ENCODE results near the gene TFDP2. TPM values are rescaled to one million over a fixed set of nuclear protein-coding genes. Genes with fewer than 3 reads are reported as not detected.

TFDP2 gene
- total and polyA plus RNA-seq, 2 donors from 2014 or later, result 38.7 to 50.6 TPM

GRCh38 chr3:141971571-141971970 is 177.8 kb downstream of the TFDP2 start:
- Histone ChIP-seq H3K36me3 (ENCODE audit: control insufficient read depth in 2 of 3, insufficient read depth in 3 of 3, low read length in 3 of 3) (peaks cover 0 to 3% (median 0%) of the 10 kb centered on the region in 3 donors), H3K4me3 (ENCODE audit: low read length in 3 of 3) (no peak overlapping the region), H3K27ac (ENCODE audit: low read depth in 2 of 2, low read length in 2 of 2) (no peak overlapping the region), H3K27me3 (ENCODE audit: control insufficient read depth, insufficient read depth, low read length) (no peaks in the 10 kb centered on the region), H3K4me1 (ENCODE audit: control insufficient read depth in 2 of 3, insufficient read depth in 2 of 3, low read depth in 1 of 3, low read length in 3 of 3) (peaks cover 0 to under 1% (median 0%) of the 10 kb centered on the region in 3 donors), H3K9ac (ENCODE audit: low read length in 3 of 3) (no peak overlapping the region), H3K9me3 (ENCODE audit: control insufficient read depth in 2 of 3, insufficient read depth in 1 of 3, low read length in 3 of 3) (no peaks in the 10 kb centered on the region)
- FAIRE-seq, result no peak
- TF ChIP-seq CTCF (IDR thresholded peaks at IDR 0.05; ENCODE audit: borderline replicate concordance, extremely low read depth, insufficient read depth), result no peak
- intact Hi-C loops (cut with DNase I), result no loop called here
- DNase-seq, result no peak

GRCh38 chr3:141969711-141970110 is 179.6 kb downstream of the TFDP2 start:
- Histone ChIP-seq H3K27ac (ENCODE audit: low read depth in 2 of 2, low read length in 2 of 2) (no peak overlapping the region), H3K4me1 (ENCODE audit: control insufficient read depth in 2 of 3, insufficient read depth in 2 of 3, low read depth in 1 of 3, low read length in 3 of 3) (peaks cover 0 to 3% (median 0%) of the 10 kb centered on the region in 3 donors), H3K9ac (ENCODE audit: low read length in 3 of 3) (no peak overlapping the region), H3K9me3 (ENCODE audit: control insufficient read depth in 2 of 3, insufficient read depth in 1 of 3, low read length in 3 of 3) (no peaks in the 10 kb centered on the region), H3K4me3 (ENCODE audit: low read length in 3 of 3) (no peak overlapping the region), H3K36me3 (ENCODE audit: control insufficient read depth in 2 of 3, insufficient read depth in 3 of 3, low read length in 3 of 3) (no peaks in the 10 kb centered on the region), H3K27me3 (ENCODE audit: control insufficient read depth, insufficient read depth, low read length) (no peaks in the 10 kb centered on the region)
- FAIRE-seq (no peak), DNase-seq (no peak)
- no peak for TF ChIP-seq CTCF (IDR thresholded peaks at IDR 0.05; ENCODE audit: borderline replicate concordance, extremely low read depth, insufficient read depth)
- intact Hi-C loops (cut with DNase I), result loop anchor here (10.0 kb wide), 1 partner anchor 315 kb away; no protein-coding TSS in a partner anchor

- Histone ChIP-seq H3K4me1 (ENCODE audit: control insufficient read depth in 2 of 3, insufficient read depth in 2 of 3, low read depth in 1 of 3, low read length in 3 of 3) (peaks cover 0 to 3% (median 0%) of the 10 kb centered on the region in 3 donors), H3K4me3 (ENCODE audit: low read length in 3 of 3) (no peak overlapping the region), H3K27ac (ENCODE audit: low read depth in 2 of 2, low read length in 2 of 2) (no peak overlapping the region), H3K27me3 (ENCODE audit: control insufficient read depth, insufficient read depth, low read length) (no peaks in the 10 kb centered on the region), H3K36me3 (ENCODE audit: control insufficient read depth in 2 of 3, insufficient read depth in 3 of 3, low read length in 3 of 3) (peaks cover 0 to 6% (median 5%) of the 10 kb centered on the region in 3 donors), H3K9me3 (ENCODE audit: control insufficient read depth in 2 of 3, insufficient read depth in 1 of 3, low read length in 3 of 3) (no peaks in the 10 kb centered on the region), H3K9ac (ENCODE audit: low read length in 3 of 3) (no peak overlapping the region)
- no peak for TF ChIP-seq CTCF (IDR thresholded peaks at IDR 0.05; ENCODE audit: borderline replicate concordance, extremely low read depth, insufficient read depth)
- FAIRE-seq (no peak), DNase-seq (no peak)
- intact Hi-C loops (cut with DNase I), result loop anchor here (10.0 kb wide), 1 partner anchor 319 kb away; no protein-coding TSS in a partner anchor
Observed at GRCh38 chr3:141965471-141965870, 183.9 kb downstream of the TFDP2 start.

- H3K36me3 ChIP-seq (ENCODE audit: control insufficient read depth in 2 of 3, insufficient read depth in 3 of 3, low read length in 3 of 3), result peaks cover 0 to 12% (median 7%) of the 10 kb centered on the region in 3 donors
- H3K4me1 ChIP-seq (ENCODE audit: control insufficient read depth in 2 of 3, insufficient read depth in 2 of 3, low read depth in 1 of 3, low read length in 3 of 3), result peaks cover 0 to 3% (median 0%) of the 10 kb centered on the region in 3 donors
- DNase-seq (no peak), FAIRE-seq (no peak)
- no peaks in the 10 kb centered on the region for H3K9me3 ChIP-seq (ENCODE audit: control insufficient read depth in 2 of 3, insufficient read depth in 1 of 3, low read length in 3 of 3)
- no peak overlapping the region for H3K27ac ChIP-seq (ENCODE audit: low read depth in 2 of 2, low read length in 2 of 2)
- H3K4me3 ChIP-seq (ENCODE audit: low read length in 3 of 3), result no peak overlapping the region
- intact Hi-C loops (cut with DNase I), result loop anchor here (10.0 kb wide), 1 partner anchor 322 kb away; no protein-coding TSS in a partner anchor
- H3K9ac ChIP-seq (ENCODE audit: low read length in 3 of 3), result no peak overlapping the region
- TF ChIP-seq CTCF (IDR thresholded peaks at IDR 0.05; ENCODE audit: borderline replicate concordance, extremely low read depth, insufficient read depth), result no peak
- no peaks in the 10 kb centered on the region for H3K27me3 ChIP-seq (ENCODE audit: control insufficient read depth, insufficient read depth, low read length)
Observed at GRCh38 chr3:141963301-141963700, 186.0 kb downstream of the TFDP2 start.

Data from kidney (tissue), 14 donors.